Measurements from ENCODE around the gene BTBD9. TPM values are rescaled to one million over a fixed set of nuclear protein-coding genes. Genes with fewer than 3 reads are reported as not detected.

BTBD9 gene
- total RNA-seq, 1 donor from 2014 or later: 14.8 TPM

- Mint-ChIP-seq H3K27ac (ENCODE audit: unreplicated experiment) (no peak overlapping the region), H3K4me1 (ENCODE audit: low read depth) (peaks cover 14% of the 10 kb centered on the region), H3K9me3 (ENCODE audit: low read depth) (no peaks in the 10 kb centered on the region), H3K4me3 (ENCODE audit: unreplicated experiment) (no peak overlapping the region), H3K36me3 (ENCODE audit: low read depth) (peaks cover 15% of the 10 kb centered on the region), H3K27me3 (ENCODE audit: low read depth) (no peaks in the 10 kb centered on the region)
- TF ChIP-seq, protein P1, sequence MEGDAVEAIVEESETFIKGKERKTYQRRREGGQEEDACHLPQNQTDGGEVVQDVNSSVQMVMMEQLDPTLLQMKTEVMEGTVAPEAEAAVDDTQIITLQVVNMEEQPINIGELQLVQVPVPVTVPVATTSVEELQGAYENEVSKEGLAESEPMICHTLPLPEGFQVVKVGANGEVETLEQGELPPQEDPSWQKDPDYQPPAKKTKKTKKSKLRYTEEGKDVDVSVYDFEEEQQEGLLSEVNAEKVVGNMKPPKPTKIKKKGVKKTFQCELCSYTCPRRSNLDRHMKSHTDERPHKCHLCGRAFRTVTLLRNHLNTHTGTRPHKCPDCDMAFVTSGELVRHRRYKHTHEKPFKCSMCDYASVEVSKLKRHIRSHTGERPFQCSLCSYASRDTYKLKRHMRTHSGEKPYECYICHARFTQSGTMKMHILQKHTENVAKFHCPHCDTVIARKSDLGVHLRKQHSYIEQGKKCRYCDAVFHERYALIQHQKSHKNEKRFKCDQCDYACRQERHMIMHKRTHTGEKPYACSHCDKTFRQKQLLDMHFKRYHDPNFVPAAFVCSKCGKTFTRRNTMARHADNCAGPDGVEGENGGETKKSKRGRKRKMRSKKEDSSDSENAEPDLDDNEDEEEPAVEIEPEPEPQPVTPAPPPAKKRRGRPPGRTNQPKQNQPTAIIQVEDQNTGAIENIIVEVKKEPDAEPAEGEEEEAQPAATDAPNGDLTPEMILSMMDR (IDR thresholded peaks at IDR 0.05): no peak
- DNase-seq (ENCODE audit: low spot score): no peak
Measured at GRCh38 chr6:38684904-38685303, 45.2 kb upstream of the BTBD9 start.

- H3K27me3 Mint-ChIP-seq (ENCODE audit: low read depth): no peaks in the 10 kb centered on the region
- no peak overlapping the region for H3K4me3 Mint-ChIP-seq (ENCODE audit: unreplicated experiment)
- H3K4me1 Mint-ChIP-seq (ENCODE audit: low read depth): peaks cover 14% of the 10 kb centered on the region
- H3K36me3 Mint-ChIP-seq (ENCODE audit: low read depth): peaks cover 15% of the 10 kb centered on the region
- H3K27ac Mint-ChIP-seq (ENCODE audit: unreplicated experiment): no peak overlapping the region
- TF ChIP-seq, protein P1 (IDR thresholded peaks at IDR 0.05): no peak
- no peak for DNase-seq (ENCODE audit: low spot score)
- H3K9me3 Mint-ChIP-seq (ENCODE audit: low read depth): no peaks in the 10 kb centered on the region
Measured at GRCh38 chr6:38684237-38684636, 44.5 kb upstream of the BTBD9 start.

DNA sequence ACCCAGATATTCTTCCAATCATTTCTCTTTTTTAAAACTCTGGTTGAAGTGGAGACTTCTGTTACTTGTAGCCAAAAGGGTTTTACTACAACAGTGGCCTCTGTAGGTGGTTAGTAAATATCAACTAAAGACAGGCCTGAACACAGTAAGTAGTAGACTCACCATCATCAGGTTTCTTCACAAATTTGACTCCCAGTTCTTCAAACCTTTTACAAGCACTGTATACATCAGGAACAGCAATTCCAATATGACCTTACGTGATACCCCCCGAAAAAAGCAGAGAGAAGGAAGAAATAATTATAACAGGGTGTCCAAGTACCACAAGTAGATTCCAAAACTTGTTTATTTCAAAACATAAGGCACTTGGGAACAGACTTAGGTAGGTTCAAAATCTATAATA lies 42.1 kb upstream of the BTBD9 start:
- Mint-ChIP-seq H3K4me1 (ENCODE audit: low read depth) (peaks cover 8% of the 10 kb centered on the region), H3K27ac (ENCODE audit: unreplicated experiment) (no peak overlapping the region), H3K9me3 (ENCODE audit: low read depth) (no peaks in the 10 kb centered on the region), H3K4me3 (ENCODE audit: unreplicated experiment) (no peak overlapping the region), H3K27me3 (ENCODE audit: low read depth) (no peaks in the 10 kb centered on the region), H3K36me3 (ENCODE audit: low read depth) (peaks cover 23% of the 10 kb centered on the region)
- DNase-seq (ENCODE audit: low spot score): no peak
- TF ChIP-seq, protein P1 (IDR thresholded peaks at IDR 0.05): no peak

DNA sequence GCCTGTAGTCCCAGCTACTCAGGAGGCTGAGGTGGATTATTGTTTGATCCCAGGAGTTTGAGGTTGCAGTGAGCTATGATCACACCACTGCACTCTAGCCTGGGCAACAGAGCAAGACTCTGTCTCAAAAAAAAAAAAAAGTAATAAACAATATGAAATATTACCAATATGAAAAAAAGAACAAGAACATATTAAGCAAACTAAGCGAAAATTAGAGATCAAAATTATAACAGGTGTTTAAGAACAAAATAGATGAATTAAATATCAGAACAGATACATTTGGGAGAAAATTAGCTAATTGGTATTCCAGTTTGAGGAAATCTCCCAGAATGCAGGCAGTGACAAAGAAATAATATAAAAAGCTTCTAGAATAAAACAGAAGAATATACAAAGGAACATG lies 39.9 kb upstream of the BTBD9 start:
- TF ChIP-seq, protein P1 (IDR thresholded peaks at IDR 0.05): no peak
- no peak for DNase-seq (ENCODE audit: low spot score)
- no peaks in the 10 kb centered on the region for H3K27me3 Mint-ChIP-seq (ENCODE audit: low read depth)
- peaks cover 31% of the 10 kb centered on the region for H3K36me3 Mint-ChIP-seq (ENCODE audit: low read depth)
- no peak overlapping the region for H3K27ac Mint-ChIP-seq (ENCODE audit: unreplicated experiment)
- H3K4me3 Mint-ChIP-seq (ENCODE audit: unreplicated experiment): no peak overlapping the region
- no peaks in the 10 kb centered on the region for H3K9me3 Mint-ChIP-seq (ENCODE audit: low read depth)
- no peaks in the 10 kb centered on the region for H3K4me1 Mint-ChIP-seq (ENCODE audit: low read depth)

DNA sequence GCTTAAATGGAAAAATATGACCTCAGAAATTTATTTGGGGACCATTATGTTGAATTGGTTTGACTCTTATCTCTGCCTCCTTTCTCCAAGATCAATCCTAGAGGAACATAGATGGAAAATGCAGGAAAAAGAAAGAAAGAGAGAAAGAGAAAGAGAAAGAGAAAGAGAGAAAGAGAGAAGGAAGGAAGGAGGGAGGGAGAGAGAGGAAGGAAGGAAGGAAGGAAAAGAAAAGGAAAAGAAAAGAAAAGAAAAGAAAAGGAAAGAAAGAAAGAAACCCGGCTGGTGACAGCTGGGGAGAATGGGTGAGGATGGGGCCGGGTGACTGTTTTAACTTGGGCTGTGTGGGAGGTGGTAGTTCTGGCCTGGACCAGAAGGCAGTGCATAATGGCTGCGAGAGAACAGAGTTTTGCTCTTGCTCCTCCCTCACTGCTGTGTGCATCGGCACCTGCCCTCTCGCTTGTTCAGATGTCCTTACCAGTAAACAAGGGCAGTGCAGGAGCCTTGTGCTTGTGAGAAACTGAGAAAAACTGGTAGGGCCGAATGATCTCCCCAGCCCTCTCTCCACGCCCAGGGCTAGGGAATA lies 38.5 kb upstream of the BTBD9 start:
- Mint-ChIP-seq H3K9me3 (ENCODE audit: low read depth) (no peaks in the 10 kb centered on the region), H3K4me3 (ENCODE audit: unreplicated experiment) (no peak overlapping the region), H3K27ac (ENCODE audit: unreplicated experiment) (no peak overlapping the region), H3K4me1 (ENCODE audit: low read depth) (no peaks in the 10 kb centered on the region), H3K36me3 (ENCODE audit: low read depth) (peaks cover 31% of the 10 kb centered on the region), H3K27me3 (ENCODE audit: low read depth) (no peaks in the 10 kb centered on the region)
- TF ChIP-seq, protein P1 (IDR thresholded peaks at IDR 0.05): no peak
- DNase-seq (ENCODE audit: low spot score): no peak

All from chondrocyte (in vitro differentiated cells).